ENCODE data around the gene NCCRP1.
A peak's percentile ranks its signal among the peaks of the same experiment; 100 is the strongest.

The NCCRP1 gene

GRCh38 chr19:39157997-39158389, 38.8 kb upstream of the NCCRP1 start:
- ChIA-PET POLR2A (ENCODE audit: low non-redundant PET) (no interaction called here), CTCF (no interaction called here)
- peak overlapping the region; percentile 61 for H3K27ac ChIP-seq
- DNase-seq (ENCODE audit: low spot score) = no peak
- TF ChIP-seq CTCF (conservative IDR thresholded peaks at IDR 0.05; ENCODE audit: low read depth) = no peak

- ChIA-PET POLR2A (ENCODE audit: low non-redundant PET) (no interaction called here), CTCF (no interaction called here)
- TF ChIP-seq CTCF (conservative IDR thresholded peaks at IDR 0.05; ENCODE audit: low read depth) = no peak
- no peak for DNase-seq (ENCODE audit: low spot score)
- H3K27ac ChIP-seq = peak overlapping the region; percentile 61
Observed at GRCh38 chr19:39158646-39159260, 38.0 kb upstream of the NCCRP1 start.

GRCh38 chr19:39160523-39160861, 36.3 kb upstream of the NCCRP1 start:
- ChIA-PET CTCF (no interaction called here), POLR2A (ENCODE audit: low non-redundant PET) (no interaction called here)
- DNase-seq (ENCODE audit: low spot score) = no peak
- no peak for TF ChIP-seq CTCF (conservative IDR thresholded peaks at IDR 0.05; ENCODE audit: low read depth)
- H3K27ac ChIP-seq = peak overlapping the region; percentile 79

GRCh38 chr19:39160889-39161672, 35.7 kb upstream of the NCCRP1 start:
- CTCF ChIA-PET = no interaction called here

GRCh38 chr19:39162441-39163043, 34.2 kb upstream of the NCCRP1 start:
- no peak for DNase-seq (ENCODE audit: low spot score)
- ChIA-PET CTCF (interaction anchor here (0.6 to 0.7 kb wide), 2 partner anchors 201 to 702 kb away, joined by 3 to 4 read pairs; no protein-coding TSS in a partner anchor), POLR2A (ENCODE audit: low non-redundant PET) (no interaction called here)
- TF ChIP-seq CTCF (conservative IDR thresholded peaks at IDR 0.05; ENCODE audit: low read depth) = no peak
- peak overlapping the region; percentile 79 for H3K27ac ChIP-seq

More at GRCh38 chr19:39160889-39161672, 35.7 kb upstream of the NCCRP1 start:
- POLR2A ChIA-PET (ENCODE audit: low non-redundant PET) = no interaction called here
- peak; percentile 42 for DNase-seq (ENCODE audit: low spot score)
- TF ChIP-seq CTCF (conservative IDR thresholded peaks at IDR 0.05; ENCODE audit: low read depth) = no peak
- peak overlapping the region; percentile 79 for H3K27ac ChIP-seq

- TF ChIP-seq CTCF (conservative IDR thresholded peaks at IDR 0.05; ENCODE audit: low read depth) = no peak
- POLR2A ChIA-PET (ENCODE audit: low non-redundant PET) = no interaction called here
- DNase-seq (ENCODE audit: low spot score) = no peak
- H3K27ac ChIP-seq = no peak overlapping the region
- CTCF ChIA-PET = no interaction called here
Observed at GRCh38 chr19:39163621-39164020, 33.1 kb upstream of the NCCRP1 start.

All from RWPE1 (cell line).